HepG2 (cell line): ENCODE data around the gene TRPM1.

Experiments used
- ETV6 ChIP-seq: sonication (generic); formaldehyde crosslinking; conservative IDR thresholded peaks from 2 replicates; pipeline ENCODE4 v1.4.0; 2020; ENCODE audit warnings: missing genetic modification reagents
- GABPB1 ChIP-seq: IDR thresholded peaks from 2 replicates; pipeline ENCODE4 v1.6.1; 2016; ENCODE audit warnings: mild to moderate bottlenecking, missing genetic modification reagents, moderate library complexity, missing compliant biosample characterization
- GPN1 ChIP-seq: sonication (generic); formaldehyde crosslinking; IDR thresholded peaks from 2 replicates; pipeline ENCODE4 v1.5.1; 2020; ENCODE audit warnings: missing genetic modification reagents, borderline replicate concordance
- MAX ChIP-seq: IDR thresholded peaks from 2 replicates; pipeline ENCODE4 v1.6.1; 2012; ENCODE audit warnings: inconsistent platforms
- STAG1 ChIP-seq: sonication (generic); formaldehyde crosslinking; IDR thresholded peaks from 2 replicates; pipeline ENCODE4 v1.4.0; 2020; ENCODE audit warnings: missing genetic modification reagents
- ZBTB7A ChIP-seq: sonication (generic); formaldehyde crosslinking; IDR thresholded peaks from 2 replicates; pipeline ENCODE4 v1.8.0; 2022; ENCODE audit warnings: mild to moderate bottlenecking, missing genetic modification reagents

DNA sequence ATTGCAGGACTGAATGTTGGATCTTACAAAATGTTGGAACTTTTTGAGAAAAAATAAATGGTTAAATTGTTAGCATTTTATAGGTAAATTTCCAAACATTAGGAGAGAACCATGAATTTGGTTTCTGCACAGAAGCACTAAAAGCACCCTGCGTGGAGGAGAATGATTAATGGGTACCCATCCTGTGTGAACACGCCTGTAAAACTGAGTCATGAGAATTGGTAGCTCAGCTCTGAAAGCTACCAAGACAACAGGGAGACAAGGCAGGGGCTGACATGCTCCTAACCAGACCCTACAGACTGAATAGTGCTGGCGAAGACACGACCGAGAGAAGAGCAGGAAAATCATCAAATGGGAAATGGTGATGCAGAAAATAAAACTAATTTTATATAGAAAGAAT is 77.7 kb downstream of the TRPM1 start:
- TF ChIP-seq STAG1 (no peak), GABPB1 (CRISPR knock-in tag) (no peak), ZBTB7A (no peak), MAX (no peak), ETV6 (CRISPR knock-in tag) (no peak), GPN1 (CRISPR knock-in tag) (no peak)
